ENCODE data around the gene CCDC66.

Gene CCDC66

GRCh38 chr3:56622381-56622780 lies 65.4 kb downstream of the CCDC66 start:
- DNase-seq = no peak

DNA sequence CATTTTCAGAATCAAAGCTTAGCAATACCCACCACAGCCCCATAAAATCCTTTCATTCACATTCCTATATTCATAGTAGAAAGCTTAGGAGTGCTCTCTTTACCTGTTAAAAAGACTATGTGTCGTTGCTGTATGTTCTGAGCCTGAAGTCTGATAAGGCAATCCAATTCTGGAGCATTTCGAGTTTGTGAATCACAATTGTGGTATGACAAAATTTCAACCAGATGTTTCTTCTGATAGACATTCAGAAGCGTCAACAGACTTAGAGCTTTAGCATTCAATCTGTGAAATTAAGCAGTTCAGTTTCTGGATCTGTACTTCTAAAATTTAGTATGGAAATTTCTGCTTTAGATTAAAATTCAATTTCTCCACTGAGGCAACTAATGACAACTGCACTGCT lies 67.8 kb downstream of the CCDC66 start:
- no peak for DNase-seq

- DNase-seq = no peak
Observed at GRCh38 chr3:56629047-56629446, 72.1 kb downstream of the CCDC66 start.

GRCh38 chr3:56629451-56629850 lies 72.5 kb downstream of the CCDC66 start:
- DNase-seq = no peak

GRCh38 chr3:56630966-56631365 lies 74.0 kb downstream of the CCDC66 start:
- no peak for DNase-seq

DNA sequence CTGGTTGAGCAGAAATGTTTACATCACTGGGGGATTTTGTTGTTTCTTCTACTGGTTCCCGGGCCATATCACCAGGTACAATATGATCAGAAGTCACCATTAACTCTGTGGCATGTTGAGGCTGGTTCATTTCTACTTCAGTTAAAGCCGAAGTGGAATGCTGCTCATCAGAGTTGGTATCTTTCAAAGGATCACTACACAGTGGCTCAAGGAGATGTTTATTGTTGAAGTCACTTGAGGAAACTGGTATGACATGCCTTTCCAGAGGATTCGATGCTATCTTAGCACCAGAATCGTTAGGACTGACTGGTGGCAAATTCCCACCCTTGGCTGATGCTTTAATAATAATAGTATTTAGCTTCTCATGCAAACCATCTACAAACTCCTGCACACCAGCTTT lies 76.2 kb downstream of the CCDC66 start:
- DNase-seq = no peak

- no peak for DNase-seq
Observed at GRCh38 chr3:56633602-56634535, 76.9 kb downstream of the CCDC66 start.

DNA sequence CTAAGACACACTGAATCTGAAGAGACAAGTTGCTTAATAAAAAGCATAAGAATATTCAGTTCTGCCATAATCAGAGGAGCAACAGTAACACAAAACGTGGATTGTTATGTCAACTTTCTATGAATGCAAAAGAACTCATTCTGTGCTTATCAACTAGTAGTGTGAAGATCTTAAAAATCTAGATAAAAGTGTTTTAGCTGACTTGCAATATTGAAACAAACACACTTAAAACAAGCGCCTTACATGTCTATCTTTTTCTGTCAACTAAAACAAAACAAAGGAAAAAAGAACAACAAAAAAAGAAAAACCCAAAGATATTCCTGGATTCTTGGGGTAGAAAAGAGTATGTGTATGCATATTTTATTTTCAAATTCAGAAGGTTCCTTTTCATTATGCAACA lies 88.4 kb downstream of the CCDC66 start:
- DNase-seq = no peak

GRCh38 chr3:56654460-56654859 lies 97.5 kb downstream of the CCDC66 start:
- DNase-seq = no peak

GRCh38 chr3:56655709-56656108 lies 98.7 kb downstream of the CCDC66 start:
- peak in 2 of 4 experiments; percentile 3 to 4 for DNase-seq

DNA sequence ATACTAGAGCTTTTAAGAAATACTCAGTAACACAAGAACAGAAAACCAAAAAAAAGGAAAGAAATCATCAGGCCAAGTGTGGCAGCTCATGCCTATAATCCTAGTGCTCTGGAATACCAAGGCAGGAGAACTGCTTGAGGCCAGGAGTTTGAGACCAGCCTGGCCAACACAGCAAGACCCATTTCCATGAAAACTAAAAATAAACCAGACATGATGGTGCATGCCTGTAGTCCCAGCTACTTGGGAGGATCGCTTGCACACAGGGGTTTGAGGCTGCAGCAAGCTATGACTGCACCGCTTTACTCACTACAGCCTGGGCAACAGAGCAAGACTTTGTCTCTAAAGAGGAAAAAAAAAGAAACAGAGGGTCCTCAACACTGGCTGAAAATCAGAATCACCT lies 107.8 kb downstream of the CCDC66 start:
- no peak for DNase-seq

DNA sequence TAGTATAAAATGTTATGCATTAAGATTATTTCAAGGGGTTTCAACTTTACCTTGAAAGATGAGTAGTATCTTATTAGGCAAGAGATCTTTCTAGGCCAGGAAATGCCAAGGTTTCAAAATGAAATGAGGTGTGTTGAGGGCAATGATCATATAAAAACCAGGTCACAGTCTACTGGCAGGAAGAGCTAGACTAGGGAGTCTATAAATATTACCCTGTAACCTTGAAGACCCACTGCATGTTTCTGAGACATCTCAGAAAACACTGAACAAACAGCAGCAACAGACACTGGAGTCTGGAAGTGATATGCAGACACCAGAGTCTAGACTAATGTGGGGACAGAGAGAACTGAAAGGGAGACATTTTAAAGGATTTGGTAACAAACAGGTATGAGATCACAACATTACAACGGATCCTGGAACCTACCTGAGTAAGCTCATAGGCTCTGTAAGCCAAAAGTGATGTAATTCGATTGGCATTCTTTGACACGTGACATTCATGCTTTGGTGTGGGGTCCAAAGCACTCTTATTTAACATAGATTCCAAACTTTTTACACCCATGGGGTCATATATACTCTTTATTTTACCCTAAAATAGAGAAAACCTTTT lies 111.1 kb downstream of the CCDC66 start:
- DNase-seq = no peak

Data from suppressor macrophage (primary cell).